Endothelial cell of umbilical vein (primary cell): ENCODE measurements around the gene CNTNAP2. TPM values are rescaled to one million over a fixed set of nuclear protein-coding genes. Genes with fewer than 3 reads are reported as not detected.

Experiments
- BruUV-seq: library from RNA; stranded (reverse); fragments of 400-500 nt; replicated peaks from 2 replicates; lab custom pipeline; 2021; lab: Mats Ljungman, UMichigan
- CTCF ChIA-PET: fragments of 300-600, 350-600 bp; sonication (Branson Sonifier 250); formaldehyde crosslinking; loops from one replicate; lab custom pipeline; 2021; ENCODE audit warnings: antibody characterized with exemption, inconsistent platforms; lab: Charles Lee
- POLR2A ChIA-PET: fragments of 300-600, 350-600 bp; sonication (Branson Sonifier 250); formaldehyde crosslinking; loops from one replicate; lab custom pipeline; 2021; ENCODE audit warnings: antibody characterized with exemption, inconsistent platforms; lab: Charles Lee
- DNase-seq: peaks from one replicate; pipeline ENCODE4 v3.0.0-alpha.2; 2011; ENCODE audit warnings: low read depth, low spot score
- FAIRE-seq: peaks from 2 replicates; lab custom pipeline; 2011; peaks lifted over from hg19 to GRCh38; lab: Jason Lieb, UNC
- H2AFZ ChIP-seq: 2 replicates; pipeline ENCODE4 v1.6.0; 2012; ENCODE audit warnings: low read depth, low read length, control low read depth, inconsistent platforms
- H3K27ac ChIP-seq: 2 replicates; pipeline ENCODE4 v1.5.1; 2011; ENCODE audit warnings: low read depth, mild to moderate bottlenecking, control low read depth, low read length, moderate library complexity; ENCODE audit not compliant: insufficient read depth
- H3K27me3 ChIP-seq, 2 experiments: 2 replicates each; pipeline versions ENCODE4 v1.6.0 to v1.6.1; 2011; ENCODE audit warnings: low read length in 2 of 2, mixed read lengths in 1 of 2; ENCODE audit not compliant: control insufficient read depth in 2 of 2, insufficient read depth in 2 of 2
- H3K36me3 ChIP-seq, 2 experiments: 2 replicates in 1 of 2; 3 replicates in 1 of 2; pipeline ENCODE4 v1.5.1; 2011; ENCODE audit warnings: low read length in 2 of 2, mild to moderate bottlenecking in 1 of 2, moderate library complexity in 1 of 2; ENCODE audit not compliant: control insufficient read depth in 2 of 2, insufficient read depth in 2 of 2; ENCODE audit errors: extremely low read depth in 1 of 2
- H3K4me1 ChIP-seq: 3 replicates; pipeline ENCODE4 v1.5.1; 2011; ENCODE audit warnings: mild to moderate bottlenecking, low read length; ENCODE audit not compliant: control insufficient read depth, insufficient read depth; ENCODE audit errors: extremely low read depth
- H3K4me2 ChIP-seq: 2 replicates; pipeline ENCODE4 v1.6.1; 2011; ENCODE audit warnings: low read length, control low read depth, mixed read lengths; ENCODE audit not compliant: insufficient read depth
- H3K4me3 ChIP-seq, 3 experiments: fragments of 200-600 bp in 1 of 3; sonication (generic), shearing (Covaris generic) in 1 of 3; replicated peaks in 1 of 3; 2 replicates each; pipeline ENCODE4 v1.5.1; 2011 to 2016; ENCODE audit warnings: control low read depth in 3 of 3, low read length in 3 of 3, mild to moderate bottlenecking in 2 of 3, inconsistent platforms in 1 of 3, low read depth in 1 of 3, moderate library complexity in 1 of 3; ENCODE audit not compliant: insufficient read depth in 1 of 3
- H3K79me2 ChIP-seq: 2 replicates; pipeline ENCODE4 v1.6.0; 2012; ENCODE audit warnings: low read length, inconsistent platforms; ENCODE audit not compliant: control insufficient read depth, insufficient read depth
- H3K9ac ChIP-seq: replicated peaks from 2 replicates; pipeline ENCODE3; 2011; ENCODE audit warnings: low read length, control low read depth; ENCODE audit not compliant: insufficient read depth; ENCODE audit errors: extremely low read depth
- H3K9me1 ChIP-seq: replicated peaks from 3 replicates; pipeline ENCODE4 v1.6.0; 2011; ENCODE audit warnings: mild to moderate bottlenecking, low read length; ENCODE audit not compliant: control insufficient read depth, insufficient read depth; ENCODE audit errors: extremely low read depth
- H3K9me3 ChIP-seq: replicated peaks from 2 replicates; pipeline ENCODE4 v1.5.1; 2012; ENCODE audit warnings: low read length, inconsistent platforms; ENCODE audit not compliant: control insufficient read depth, insufficient read depth
- H4K20me1 ChIP-seq: replicated peaks from 2 replicates; pipeline ENCODE3; 2011; ENCODE audit warnings: mild to moderate bottlenecking, low read length; ENCODE audit not compliant: control insufficient read depth, insufficient read depth; ENCODE audit errors: extremely low read depth
- EZH2 ChIP-seq: IDR thresholded peaks from 2 replicates; pipeline ENCODE4 v1.6.1; 2012; ENCODE audit warnings: borderline replicate concordance, low read depth, mild to moderate bottlenecking, moderate library complexity, low read length, inconsistent platforms; ENCODE audit not compliant: severe bottlenecking
- FOS ChIP-seq: IDR thresholded peaks from 2 replicates; pipeline ENCODE4 v1.6.1; 2011; ENCODE audit warnings: mild to moderate bottlenecking, low read length, moderate library complexity, borderline replicate concordance; ENCODE audit not compliant: insufficient read depth
- JUN ChIP-seq: IDR thresholded peaks from 2 replicates; pipeline ENCODE4 v1.6.1; 2011; ENCODE audit warnings: borderline replicate concordance, low read depth; ENCODE audit not compliant: insufficient read length, insufficient read depth
- MYC ChIP-seq: IDR thresholded peaks from one replicate; pipeline ENCODE4 v1.6.1; 2011; ENCODE audit warnings: mild to moderate bottlenecking, low read depth, low read length
- POLR2AphosphoS5 ChIP-seq: IDR thresholded peaks from 2 replicates; pipeline ENCODE4 v1.6.1; 2012; ENCODE audit warnings: low read depth, mild to moderate bottlenecking, control low read depth, low read length, moderate library complexity; ENCODE audit not compliant: insufficient read depth
- dilution Hi-C: fragments of 300-500 bp; cut with MboI; formaldehyde crosslinking; loops from one replicate; pipeline ENCODE4 v1.15.0; 2019; ENCODE audit warnings: low sequenced_read_pairs; ENCODE audit not compliant: extremely low pct_ligation_motif_present
- intact Hi-C: fragments of 100-400 bp; cut with micrococcal nuclease; formaldehyde crosslinking; loops from one replicate; pipeline ENCODE4 v1.10.0; 2022
- polyA plus RNA-seq, 4 experiments: library from polyadenylated mRNA; depleted of rRNA in 3 of 4; stranded (reverse) in 3 of 4; unstranded in 1 of 4; fragments of >200 nt; gene quantifications; 2 replicates each; pipeline versions ENCODE4 v1.2.1 to v1.2.3, GENCODE V29; 2011 to 2012; ENCODE audit warnings: missing spikeins in 1 of 4
- total RNA-seq: library from RNA; stranded (reverse); gene quantifications from 2 replicates; pipeline ENCODE4 v1.2.3, GENCODE V29; 2021
- TF ChIP-seq, protein P1 (sequence below), 2 donors: IDR thresholded peaks; 1 replicate in 1 of 2; 2 replicates in 1 of 2; pipeline ENCODE4 v1.5.1; 2011; ENCODE audit warnings: low read length in 2 of 2, mild to moderate bottlenecking in 2 of 2, moderate library complexity in 2 of 2, control low read depth in 1 of 2, inconsistent platforms in 1 of 2, low read depth in 1 of 2; ENCODE audit not compliant: insufficient read depth in 1 of 2; ENCODE audit errors: extremely low read depth in 1 of 2

The CNTNAP2 gene
- total and polyA plus RNA-seq, 2 donors (not counting 3 experiments of a cell fraction or from before 2014, with no cell fraction given), result not detected

DNA sequence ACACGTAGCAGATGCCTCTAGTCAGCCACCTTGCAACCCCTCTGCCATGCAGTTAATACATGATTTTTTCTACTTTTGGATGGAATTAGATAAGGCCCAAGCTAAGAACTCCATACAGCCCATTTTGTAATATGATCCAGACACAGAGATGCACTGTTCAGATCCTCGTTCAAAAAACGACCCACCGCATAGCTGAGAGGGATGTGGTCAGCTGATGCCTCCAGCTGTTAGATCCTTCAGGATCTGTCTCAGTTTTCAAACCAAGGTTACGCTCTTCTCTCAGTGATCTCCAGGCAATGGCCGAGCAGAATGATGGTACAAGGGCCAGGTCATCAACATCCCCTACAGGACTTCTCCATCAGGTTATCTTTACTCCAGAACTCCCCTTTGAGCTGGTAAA is 1592.3 kb downstream of the CNTNAP2 start:
- no peak overlapping the region for H3K9ac ChIP-seq
- no peaks in the 10 kb centered on the region for H3K27me3 ChIP-seq
- H3K4me2 ChIP-seq, result no peak overlapping the region
- H3K36me3 ChIP-seq, result no peaks in the 10 kb centered on the region
- intact Hi-C loops (no loop called here), dilution Hi-C loops (no loop called here)
- H4K20me1 ChIP-seq, result no peaks in the 10 kb centered on the region
- DNase-seq, result no peak
- no peak overlapping the region for H2AFZ ChIP-seq
- no peaks in the 10 kb centered on the region for H3K9me1 ChIP-seq
- CTCF ChIA-PET, result no interaction called here
- peaks cover 2% of the 10 kb centered on the region for H3K9me3 ChIP-seq
- FAIRE-seq, result no peak
- POLR2A ChIA-PET, result no interaction called here
- no peak overlapping the region for H3K4me3 ChIP-seq
- H3K79me2 ChIP-seq, result no peaks in the 10 kb centered on the region
- no peak overlapping the region for H3K27ac ChIP-seq
- TF ChIP-seq FOS (no peak), EZH2 (no peak), POLR2AphosphoS5 (no peak), MYC (no peak)
- TF ChIP-seq, protein P1, sequence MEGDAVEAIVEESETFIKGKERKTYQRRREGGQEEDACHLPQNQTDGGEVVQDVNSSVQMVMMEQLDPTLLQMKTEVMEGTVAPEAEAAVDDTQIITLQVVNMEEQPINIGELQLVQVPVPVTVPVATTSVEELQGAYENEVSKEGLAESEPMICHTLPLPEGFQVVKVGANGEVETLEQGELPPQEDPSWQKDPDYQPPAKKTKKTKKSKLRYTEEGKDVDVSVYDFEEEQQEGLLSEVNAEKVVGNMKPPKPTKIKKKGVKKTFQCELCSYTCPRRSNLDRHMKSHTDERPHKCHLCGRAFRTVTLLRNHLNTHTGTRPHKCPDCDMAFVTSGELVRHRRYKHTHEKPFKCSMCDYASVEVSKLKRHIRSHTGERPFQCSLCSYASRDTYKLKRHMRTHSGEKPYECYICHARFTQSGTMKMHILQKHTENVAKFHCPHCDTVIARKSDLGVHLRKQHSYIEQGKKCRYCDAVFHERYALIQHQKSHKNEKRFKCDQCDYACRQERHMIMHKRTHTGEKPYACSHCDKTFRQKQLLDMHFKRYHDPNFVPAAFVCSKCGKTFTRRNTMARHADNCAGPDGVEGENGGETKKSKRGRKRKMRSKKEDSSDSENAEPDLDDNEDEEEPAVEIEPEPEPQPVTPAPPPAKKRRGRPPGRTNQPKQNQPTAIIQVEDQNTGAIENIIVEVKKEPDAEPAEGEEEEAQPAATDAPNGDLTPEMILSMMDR (IDR thresholded peaks at IDR 0.05; ENCODE audit: extremely low read depth in 1 of 2, insufficient read depth in 1 of 2, low read depth in 1 of 2, low read length in 2 of 2), result no peak
- no TSS peak for BruUV-seq
- no peaks in the 10 kb centered on the region for H3K4me1 ChIP-seq

GRCh38 chr7:147711447-147711846 is 1594.8 kb downstream of the CNTNAP2 start:
- no peak overlapping the region for H3K4me2 ChIP-seq
- TF ChIP-seq JUN, result no peak
- no peak for TF ChIP-seq POLR2AphosphoS5
- no peak for TF ChIP-seq EZH2
- no TSS peak for BruUV-seq
- H3K27me3 ChIP-seq, result no peaks in the 10 kb centered on the region
- no peak overlapping the region for H3K4me3 ChIP-seq
- FAIRE-seq (no peak), DNase-seq (no peak)
- no peaks in the 10 kb centered on the region for H4K20me1 ChIP-seq
- CTCF ChIA-PET, result no interaction called here
- H3K9ac ChIP-seq, result no peak overlapping the region
- intact Hi-C loops, result no loop called here
- no peaks in the 10 kb centered on the region for H3K4me1 ChIP-seq
- H3K9me3 ChIP-seq, result peaks cover 2% of the 10 kb centered on the region
- H3K79me2 ChIP-seq, result no peaks in the 10 kb centered on the region
- dilution Hi-C loops, result no loop called here
- H2AFZ ChIP-seq, result no peak overlapping the region
- H3K27ac ChIP-seq, result no peak overlapping the region
- no peaks in the 10 kb centered on the region for H3K9me1 ChIP-seq
- no peaks in the 10 kb centered on the region for H3K36me3 ChIP-seq
- POLR2A ChIA-PET, result no interaction called here
